Astrocyte (in vitro differentiated cells and primary cell): Measurements from ENCODE around the gene RAET1G.

Source experiments
- EZH2 ChIP-seq: IDR thresholded peaks from 2 replicates; pipeline ENCODE4 v1.6.1; 2012; ENCODE audit warnings: mild to moderate bottlenecking, low read length, inconsistent platforms; ENCODE audit not compliant: insufficient read depth
- TF ChIP-seq, protein P1 (sequence below): IDR thresholded peaks from 2 replicates; pipeline ENCODE4 v1.5.1; 2011; ENCODE audit warnings: low read depth, mild to moderate bottlenecking, inconsistent platforms, low read length, moderate library complexity; ENCODE audit not compliant: insufficient read depth

DNA sequence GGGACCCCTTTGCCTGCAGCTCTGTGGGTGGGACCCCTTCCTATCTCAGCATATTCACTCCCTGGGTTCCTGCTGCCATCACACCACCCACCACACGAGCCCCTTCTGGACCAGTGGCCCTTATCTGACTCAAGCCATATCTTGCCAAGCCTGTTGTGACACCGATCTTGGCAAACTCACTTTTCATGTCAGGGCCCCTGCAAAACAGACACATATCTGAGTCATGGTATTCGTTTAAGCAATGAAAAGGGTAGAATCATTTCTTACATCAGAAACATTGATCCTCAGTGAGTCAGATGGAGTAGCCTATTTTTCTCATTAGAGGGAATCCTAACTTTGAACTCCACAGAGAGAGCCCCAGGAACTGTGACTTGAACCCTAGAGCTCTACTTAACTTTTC is 35.6 kb downstream of the RAET1G start:
- TF ChIP-seq, protein P1, sequence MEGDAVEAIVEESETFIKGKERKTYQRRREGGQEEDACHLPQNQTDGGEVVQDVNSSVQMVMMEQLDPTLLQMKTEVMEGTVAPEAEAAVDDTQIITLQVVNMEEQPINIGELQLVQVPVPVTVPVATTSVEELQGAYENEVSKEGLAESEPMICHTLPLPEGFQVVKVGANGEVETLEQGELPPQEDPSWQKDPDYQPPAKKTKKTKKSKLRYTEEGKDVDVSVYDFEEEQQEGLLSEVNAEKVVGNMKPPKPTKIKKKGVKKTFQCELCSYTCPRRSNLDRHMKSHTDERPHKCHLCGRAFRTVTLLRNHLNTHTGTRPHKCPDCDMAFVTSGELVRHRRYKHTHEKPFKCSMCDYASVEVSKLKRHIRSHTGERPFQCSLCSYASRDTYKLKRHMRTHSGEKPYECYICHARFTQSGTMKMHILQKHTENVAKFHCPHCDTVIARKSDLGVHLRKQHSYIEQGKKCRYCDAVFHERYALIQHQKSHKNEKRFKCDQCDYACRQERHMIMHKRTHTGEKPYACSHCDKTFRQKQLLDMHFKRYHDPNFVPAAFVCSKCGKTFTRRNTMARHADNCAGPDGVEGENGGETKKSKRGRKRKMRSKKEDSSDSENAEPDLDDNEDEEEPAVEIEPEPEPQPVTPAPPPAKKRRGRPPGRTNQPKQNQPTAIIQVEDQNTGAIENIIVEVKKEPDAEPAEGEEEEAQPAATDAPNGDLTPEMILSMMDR, result no peak
- no peak for TF ChIP-seq EZH2
